ENCODE measurements around the gene BZW1.

The BZW1 gene

DNA sequence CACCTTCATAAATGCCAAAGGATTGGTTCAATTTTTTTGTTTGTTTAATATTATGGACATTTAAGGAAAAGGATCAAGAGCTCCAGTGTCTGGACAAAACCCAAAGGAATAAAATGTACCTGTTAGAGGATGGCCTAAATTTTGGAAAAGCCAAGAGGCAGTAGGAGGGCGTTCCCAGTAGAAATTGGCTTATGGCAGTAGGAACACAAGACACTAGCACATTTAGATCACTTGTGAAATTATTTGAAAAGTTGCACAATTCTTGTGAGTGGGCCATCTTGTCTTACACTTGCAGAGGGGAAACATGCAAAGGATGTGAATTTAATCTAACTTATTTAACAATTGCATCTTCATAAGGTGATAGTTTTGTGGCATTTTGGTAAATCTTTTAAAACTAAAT, 3.2 kb downstream of the BZW1 start:
- no peak for TF ChIP-seq TCF12 (IDR thresholded peaks at IDR 0.05; ENCODE audit: low read depth)
- TF ChIP-seq RAD21 (IDR thresholded peaks at IDR 0.05; ENCODE audit: low read depth) = no peak
- no peak for TF ChIP-seq YY1 (IDR thresholded peaks at IDR 0.05; ENCODE audit: low read depth)
- TF ChIP-seq EP300 (IDR thresholded peaks at IDR 0.05; ENCODE audit: borderline replicate concordance) = no peak
- TF ChIP-seq USF1 (IDR thresholded peaks at IDR 0.05) = no peak
- TF ChIP-seq MAX (IDR thresholded peaks at IDR 0.05) = no peak
- TF ChIP-seq TEAD4 (IDR thresholded peaks at IDR 0.05) = no peak
- TF ChIP-seq ZBTB7A (IDR thresholded peaks at IDR 0.05; ENCODE audit: low read depth) = no peak
- TF ChIP-seq FOXM1 (IDR thresholded peaks at IDR 0.05; ENCODE audit: borderline replicate concordance, low read depth) = no peak
- no peak for TF ChIP-seq TAF1 (IDR thresholded peaks at IDR 0.05; ENCODE audit: low read depth)
- TF ChIP-seq CREB1 (IDR thresholded peaks at IDR 0.05; ENCODE audit: low read depth) = no peak
- TF ChIP-seq, protein P1, sequence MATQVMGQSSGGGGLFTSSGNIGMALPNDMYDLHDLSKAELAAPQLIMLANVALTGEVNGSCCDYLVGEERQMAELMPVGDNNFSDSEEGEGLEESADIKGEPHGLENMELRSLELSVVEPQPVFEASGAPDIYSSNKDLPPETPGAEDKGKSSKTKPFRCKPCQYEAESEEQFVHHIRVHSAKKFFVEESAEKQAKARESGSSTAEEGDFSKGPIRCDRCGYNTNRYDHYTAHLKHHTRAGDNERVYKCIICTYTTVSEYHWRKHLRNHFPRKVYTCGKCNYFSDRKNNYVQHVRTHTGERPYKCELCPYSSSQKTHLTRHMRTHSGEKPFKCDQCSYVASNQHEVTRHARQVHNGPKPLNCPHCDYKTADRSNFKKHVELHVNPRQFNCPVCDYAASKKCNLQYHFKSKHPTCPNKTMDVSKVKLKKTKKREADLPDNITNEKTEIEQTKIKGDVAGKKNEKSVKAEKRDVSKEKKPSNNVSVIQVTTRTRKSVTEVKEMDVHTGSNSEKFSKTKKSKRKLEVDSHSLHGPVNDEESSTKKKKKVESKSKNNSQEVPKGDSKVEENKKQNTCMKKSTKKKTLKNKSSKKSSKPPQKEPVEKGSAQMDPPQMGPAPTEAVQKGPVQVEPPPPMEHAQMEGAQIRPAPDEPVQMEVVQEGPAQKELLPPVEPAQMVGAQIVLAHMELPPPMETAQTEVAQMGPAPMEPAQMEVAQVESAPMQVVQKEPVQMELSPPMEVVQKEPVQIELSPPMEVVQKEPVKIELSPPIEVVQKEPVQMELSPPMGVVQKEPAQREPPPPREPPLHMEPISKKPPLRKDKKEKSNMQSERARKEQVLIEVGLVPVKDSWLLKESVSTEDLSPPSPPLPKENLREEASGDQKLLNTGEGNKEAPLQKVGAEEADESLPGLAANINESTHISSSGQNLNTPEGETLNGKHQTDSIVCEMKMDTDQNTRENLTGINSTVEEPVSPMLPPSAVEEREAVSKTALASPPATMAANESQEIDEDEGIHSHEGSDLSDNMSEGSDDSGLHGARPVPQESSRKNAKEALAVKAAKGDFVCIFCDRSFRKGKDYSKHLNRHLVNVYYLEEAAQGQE (IDR thresholded peaks at IDR 0.05; ENCODE audit: low read depth) = no peak
- TF ChIP-seq CEBPB (IDR thresholded peaks at IDR 0.05) = no peak
- no peak for TF ChIP-seq NFIC (IDR thresholded peaks at IDR 0.05)
- TF ChIP-seq EGR1 (IDR thresholded peaks at IDR 0.05) = no peak

- TF ChIP-seq EGR1 (IDR thresholded peaks at IDR 0.05) (no peak), MAX (IDR thresholded peaks at IDR 0.05) (no peak)
Observed at GRCh38 chr2:200820573-200821234, 9.0 kb downstream of the BZW1 start.

DNA sequence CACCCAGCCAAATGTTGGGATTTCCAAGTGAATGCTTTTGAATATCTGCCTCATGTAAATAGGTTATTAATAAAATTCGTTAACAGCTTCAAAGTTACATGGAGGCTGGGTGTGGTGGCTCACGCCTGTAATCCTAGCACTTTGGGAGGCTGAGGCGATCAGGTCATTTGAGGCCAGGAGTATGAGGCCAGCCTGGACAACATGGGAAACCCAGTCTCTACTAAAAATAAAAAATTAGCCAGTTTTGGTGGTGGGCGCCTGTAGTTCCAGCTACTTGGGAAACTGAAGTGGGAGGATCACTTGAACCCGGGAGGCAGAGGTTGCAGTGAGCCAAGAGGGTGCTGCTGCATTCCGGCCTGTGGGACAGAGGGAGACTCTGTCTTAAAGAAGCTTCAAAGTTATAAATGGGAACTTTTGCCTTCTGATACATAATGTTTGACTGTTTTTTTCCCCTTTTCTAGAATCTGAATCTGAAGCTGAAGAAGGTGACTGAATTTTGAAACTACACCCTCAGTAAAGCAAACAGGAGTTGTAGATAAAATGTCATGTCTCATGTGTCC, 10.1 kb downstream of the BZW1 start:
- TF ChIP-seq RAD21 (IDR thresholded peaks at IDR 0.05; ENCODE audit: low read depth) = no peak
- TF ChIP-seq NFIC (IDR thresholded peaks at IDR 0.05) = no peak
- no peak for TF ChIP-seq TEAD4 (IDR thresholded peaks at IDR 0.05)
- TF ChIP-seq ZBTB7A (IDR thresholded peaks at IDR 0.05; ENCODE audit: low read depth) = no peak

DNA sequence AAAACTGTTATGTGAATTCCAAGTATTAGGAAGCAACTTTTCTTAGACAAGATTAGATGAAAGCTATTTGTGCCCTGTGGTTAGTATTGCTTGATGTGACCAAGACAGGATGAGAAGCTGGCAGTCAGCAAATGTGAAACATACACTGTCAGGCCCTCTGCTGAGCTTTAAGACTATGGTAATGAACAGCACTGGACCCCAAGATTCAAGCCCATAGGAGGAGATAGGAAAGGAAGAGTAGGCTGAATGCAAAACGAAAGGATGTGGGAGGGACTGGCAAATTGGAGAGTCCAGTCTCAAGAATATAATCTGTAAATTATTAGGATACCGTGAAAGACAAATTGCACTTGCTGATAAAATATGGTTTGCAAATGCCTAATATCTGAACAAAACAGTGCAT, 16.4 kb downstream of the BZW1 start:
- no peak for TF ChIP-seq TEAD4 (IDR thresholded peaks at IDR 0.05)
- TF ChIP-seq, protein P1 (IDR thresholded peaks at IDR 0.05; ENCODE audit: low read depth) = no peak
- TF ChIP-seq NFIC (IDR thresholded peaks at IDR 0.05) = no peak
- TF ChIP-seq USF1 (IDR thresholded peaks at IDR 0.05) = no peak
- no peak for TF ChIP-seq RAD21 (IDR thresholded peaks at IDR 0.05; ENCODE audit: low read depth)
- no peak for TF ChIP-seq EP300 (IDR thresholded peaks at IDR 0.05; ENCODE audit: borderline replicate concordance)
- no peak for TF ChIP-seq TAF1 (IDR thresholded peaks at IDR 0.05; ENCODE audit: low read depth)
- TF ChIP-seq CREB1 (IDR thresholded peaks at IDR 0.05; ENCODE audit: low read depth) = no peak
- TF ChIP-seq YY1 (IDR thresholded peaks at IDR 0.05; ENCODE audit: low read depth) = no peak
- TF ChIP-seq EGR1 (IDR thresholded peaks at IDR 0.05) = no peak
- no peak for TF ChIP-seq MAX (IDR thresholded peaks at IDR 0.05)
- no peak for TF ChIP-seq TCF12 (IDR thresholded peaks at IDR 0.05; ENCODE audit: low read depth)
- no peak for TF ChIP-seq FOXM1 (IDR thresholded peaks at IDR 0.05; ENCODE audit: borderline replicate concordance, low read depth)

- TF ChIP-seq CEBPB (IDR thresholded peaks at IDR 0.05) (no peak), EP300 (IDR thresholded peaks at IDR 0.05; ENCODE audit: borderline replicate concordance) (no peak), CREB1 (IDR thresholded peaks at IDR 0.05; ENCODE audit: low read depth) (no peak), NFIC (IDR thresholded peaks at IDR 0.05) (no peak), EGR1 (IDR thresholded peaks at IDR 0.05) (no peak), FOXM1 (IDR thresholded peaks at IDR 0.05; ENCODE audit: borderline replicate concordance, low read depth) (no peak), TAF1 (IDR thresholded peaks at IDR 0.05; ENCODE audit: low read depth) (no peak), RAD21 (IDR thresholded peaks at IDR 0.05; ENCODE audit: low read depth) (no peak), ZBTB7A (IDR thresholded peaks at IDR 0.05; ENCODE audit: low read depth) (no peak), TEAD4 (IDR thresholded peaks at IDR 0.05) (no peak), TCF12 (IDR thresholded peaks at IDR 0.05; ENCODE audit: low read depth) (no peak), USF1 (IDR thresholded peaks at IDR 0.05) (no peak), YY1 (IDR thresholded peaks at IDR 0.05; ENCODE audit: low read depth) (no peak), MAX (IDR thresholded peaks at IDR 0.05) (no peak)
- TF ChIP-seq, protein P1 (IDR thresholded peaks at IDR 0.05; ENCODE audit: low read depth) = no peak
Observed at GRCh38 chr2:200828572-200829257, 17.0 kb downstream of the BZW1 start.

Measured in Ishikawa (cell line).